HG03378 (cell line): ENCODE data around the gene SPART.

ENCODE experiments used
- ATAC-seq: cut with Tn5 transposase; IDR thresholded peaks from one replicate; pipeline ENCODE4 v1.9.1; 2021; ENCODE audit warnings: mild to moderate bottlenecking, moderate library complexity; ENCODE audit not compliant: unreplicated experiment

The SPART gene

GRCh38 chr13:36259361-36260137 is 86.6 kb downstream of the SPART start:
- no peak for ATAC-seq

DNA sequence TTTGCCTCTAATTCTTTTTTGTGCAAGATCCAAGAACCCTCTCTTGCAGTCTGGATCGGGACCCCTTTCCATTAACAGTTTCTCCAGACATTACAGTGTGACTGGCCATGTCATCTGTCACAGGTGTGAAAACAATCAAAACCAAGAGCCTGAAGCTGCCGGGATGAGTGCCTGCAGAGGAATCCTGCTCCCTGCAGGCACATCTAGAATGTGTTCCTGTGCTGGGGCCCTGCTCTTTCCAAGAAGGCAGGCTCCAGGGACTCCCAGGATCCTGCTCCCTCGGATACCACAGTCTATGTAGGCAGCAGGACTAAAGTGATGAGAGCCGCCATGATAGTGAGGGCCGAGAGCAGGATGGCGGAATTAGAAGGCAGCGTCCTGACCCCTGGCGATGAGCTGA is 87.4 kb downstream of the SPART start:
- no peak for ATAC-seq
